ENCODE measurements around the gene DLEC1.

DNA sequence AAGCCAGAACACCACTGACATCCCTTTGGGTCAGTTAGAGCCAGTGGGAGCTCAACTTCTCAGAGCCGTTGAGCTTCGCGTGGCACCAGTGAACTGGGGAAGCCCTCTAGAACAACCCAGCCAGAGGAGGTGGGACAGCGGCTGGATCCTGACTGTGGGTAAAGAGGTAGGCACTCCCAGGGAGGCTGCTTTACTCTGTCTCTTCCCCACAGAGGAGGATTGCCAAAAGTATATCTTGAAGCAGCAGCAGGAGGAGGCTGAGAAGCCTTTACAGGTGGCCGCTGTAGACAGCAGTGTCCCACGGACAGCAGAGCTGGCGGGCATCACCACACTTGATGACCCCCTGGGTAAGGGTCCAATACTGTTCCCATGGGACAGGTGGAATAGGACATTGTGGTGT, 100.6 kb downstream of the DLEC1 start:
- TF ChIP-seq, protein P1, sequence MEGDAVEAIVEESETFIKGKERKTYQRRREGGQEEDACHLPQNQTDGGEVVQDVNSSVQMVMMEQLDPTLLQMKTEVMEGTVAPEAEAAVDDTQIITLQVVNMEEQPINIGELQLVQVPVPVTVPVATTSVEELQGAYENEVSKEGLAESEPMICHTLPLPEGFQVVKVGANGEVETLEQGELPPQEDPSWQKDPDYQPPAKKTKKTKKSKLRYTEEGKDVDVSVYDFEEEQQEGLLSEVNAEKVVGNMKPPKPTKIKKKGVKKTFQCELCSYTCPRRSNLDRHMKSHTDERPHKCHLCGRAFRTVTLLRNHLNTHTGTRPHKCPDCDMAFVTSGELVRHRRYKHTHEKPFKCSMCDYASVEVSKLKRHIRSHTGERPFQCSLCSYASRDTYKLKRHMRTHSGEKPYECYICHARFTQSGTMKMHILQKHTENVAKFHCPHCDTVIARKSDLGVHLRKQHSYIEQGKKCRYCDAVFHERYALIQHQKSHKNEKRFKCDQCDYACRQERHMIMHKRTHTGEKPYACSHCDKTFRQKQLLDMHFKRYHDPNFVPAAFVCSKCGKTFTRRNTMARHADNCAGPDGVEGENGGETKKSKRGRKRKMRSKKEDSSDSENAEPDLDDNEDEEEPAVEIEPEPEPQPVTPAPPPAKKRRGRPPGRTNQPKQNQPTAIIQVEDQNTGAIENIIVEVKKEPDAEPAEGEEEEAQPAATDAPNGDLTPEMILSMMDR (IDR thresholded peaks at IDR 0.05), result no peak
- TF ChIP-seq EZH2 (IDR thresholded peaks at IDR 0.05; ENCODE audit: borderline replicate concordance, insufficient read depth, low read depth, low read length, poor library complexity, severe bottlenecking), result no peak

Measured in B cell (primary cell).